ENCODE results near the gene LTB. TPM values are rescaled to one million over a fixed set of nuclear protein-coding genes. Genes with fewer than 3 reads are reported as not detected.

The LTB gene
- total and polyA plus RNA-seq, 2 of the 13 experiments (the other 11 are each of a cell fraction or from before 2014, with no cell fraction given) = 0.09 to 0.22 TPM

DNA sequence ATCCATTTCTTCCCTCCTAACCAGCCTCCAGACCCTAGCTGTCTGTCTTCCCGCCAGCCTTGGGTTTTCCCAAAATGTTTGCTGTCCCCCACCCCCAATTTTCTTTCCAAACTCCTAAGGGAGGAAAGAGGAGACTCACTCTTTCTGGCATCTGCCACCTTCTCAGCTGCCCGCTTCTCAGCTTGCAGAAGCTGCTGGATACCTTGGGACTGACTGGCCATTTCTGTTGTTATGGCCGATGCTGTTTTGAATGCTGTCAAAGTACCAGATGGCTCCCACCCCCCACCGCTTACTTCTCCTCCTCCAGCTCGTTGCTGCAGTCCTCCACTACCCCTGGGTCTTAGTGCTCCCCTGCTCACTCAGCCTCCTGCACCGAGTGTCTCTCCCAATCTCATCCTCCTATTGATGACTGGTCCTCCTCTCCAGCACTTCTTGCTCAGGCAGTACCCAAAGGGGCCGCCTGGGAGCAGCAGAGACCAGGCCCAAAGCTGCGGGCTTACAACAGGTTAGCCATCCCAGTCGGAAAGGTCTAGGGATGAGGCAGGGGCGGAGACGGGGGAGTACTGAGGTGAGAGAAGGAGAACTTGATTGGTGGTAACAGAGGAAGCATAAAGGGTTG lies 35.8 kb downstream of the LTB start, which contains the start of gene ATP6V1G2 (continued):
- TF ChIP-seq, protein P1, sequence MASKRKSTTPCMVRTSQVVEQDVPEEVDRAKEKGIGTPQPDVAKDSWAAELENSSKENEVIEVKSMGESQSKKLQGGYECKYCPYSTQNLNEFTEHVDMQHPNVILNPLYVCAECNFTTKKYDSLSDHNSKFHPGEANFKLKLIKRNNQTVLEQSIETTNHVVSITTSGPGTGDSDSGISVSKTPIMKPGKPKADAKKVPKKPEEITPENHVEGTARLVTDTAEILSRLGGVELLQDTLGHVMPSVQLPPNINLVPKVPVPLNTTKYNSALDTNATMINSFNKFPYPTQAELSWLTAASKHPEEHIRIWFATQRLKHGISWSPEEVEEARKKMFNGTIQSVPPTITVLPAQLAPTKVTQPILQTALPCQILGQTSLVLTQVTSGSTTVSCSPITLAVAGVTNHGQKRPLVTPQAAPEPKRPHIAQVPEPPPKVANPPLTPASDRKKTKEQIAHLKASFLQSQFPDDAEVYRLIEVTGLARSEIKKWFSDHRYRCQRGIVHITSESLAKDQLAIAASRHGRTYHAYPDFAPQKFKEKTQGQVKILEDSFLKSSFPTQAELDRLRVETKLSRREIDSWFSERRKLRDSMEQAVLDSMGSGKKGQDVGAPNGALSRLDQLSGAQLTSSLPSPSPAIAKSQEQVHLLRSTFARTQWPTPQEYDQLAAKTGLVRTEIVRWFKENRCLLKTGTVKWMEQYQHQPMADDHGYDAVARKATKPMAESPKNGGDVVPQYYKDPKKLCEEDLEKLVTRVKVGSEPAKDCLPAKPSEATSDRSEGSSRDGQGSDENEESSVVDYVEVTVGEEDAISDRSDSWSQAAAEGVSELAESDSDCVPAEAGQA (IDR thresholded peaks at IDR 0.05; ENCODE audit: low read depth) = no peak
- TF ChIP-seq, protein P1 (CRISPR knock-in tag; IDR thresholded peaks at IDR 0.05; ENCODE audit: borderline replicate concordance) = no peak
- TF ChIP-seq GTF2F1 (IDR thresholded peaks at IDR 0.05; ENCODE audit: low read length) (no peak), ZNF260 (CRISPR knock-in tag; IDR thresholded peaks at IDR 0.05; ENCODE audit: borderline replicate concordance, low read depth) (no peak), ZNF766 (CRISPR knock-in tag; IDR thresholded peaks at IDR 0.05; ENCODE audit: borderline replicate concordance) (no peak), ZNF251 (CRISPR knock-in tag; IDR thresholded peaks at IDR 0.05) (no peak), PHF5A (CRISPR knock-in tag; IDR thresholded peaks at IDR 0.05; ENCODE audit: low read depth, unreplicated experiment) (peak; percentile 51), SALL1 (CRISPR knock-in tag; IDR thresholded peaks at IDR 0.05) (peak; percentile 81), ZNF501 (CRISPR knock-in tag; IDR thresholded peaks at IDR 0.05) (peak; percentile 75), AHR (CRISPR knock-in tag; IDR thresholded peaks at IDR 0.05) (peak; percentile 72; the same call in 1 of the 2 replicates), SRSF1 (optimal IDR thresholded peaks at IDR 0.05; ENCODE audit: low read depth, low read length) (no peak), PHF21A (CRISPR knock-in tag; IDR thresholded peaks at IDR 0.05) (no peak), YEATS2 (CRISPR knock-in tag; IDR thresholded peaks at IDR 0.05; ENCODE audit: borderline replicate concordance) (peak; percentile 38; the same call in 1 of the 2 replicates), SIX4 (CRISPR knock-in tag; IDR thresholded peaks at IDR 0.05) (0 out of 2 replicates have a peak, but pooled peaks have one; percentile 11)
- TF ChIP-seq, protein P2, sequence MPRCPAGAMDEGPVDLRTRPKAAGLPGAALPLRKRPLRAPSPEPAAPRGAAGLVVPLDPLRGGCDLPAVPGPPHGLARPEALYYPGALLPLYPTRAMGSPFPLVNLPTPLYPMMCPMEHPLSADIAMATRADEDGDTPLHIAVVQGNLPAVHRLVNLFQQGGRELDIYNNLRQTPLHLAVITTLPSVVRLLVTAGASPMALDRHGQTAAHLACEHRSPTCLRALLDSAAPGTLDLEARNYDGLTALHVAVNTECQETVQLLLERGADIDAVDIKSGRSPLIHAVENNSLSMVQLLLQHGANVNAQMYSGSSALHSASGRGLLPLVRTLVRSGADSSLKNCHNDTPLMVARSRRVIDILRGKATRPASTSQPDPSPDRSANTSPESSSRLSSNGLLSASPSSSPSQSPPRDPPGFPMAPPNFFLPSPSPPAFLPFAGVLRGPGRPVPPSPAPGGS (CRISPR knock-in tag; IDR thresholded peaks at IDR 0.05) = no peak
- TF ChIP-seq, protein P3, sequence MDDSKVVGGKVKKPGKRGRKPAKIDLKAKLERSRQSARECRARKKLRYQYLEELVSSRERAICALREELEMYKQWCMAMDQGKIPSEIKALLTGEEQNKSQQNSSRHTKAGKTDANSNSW (CRISPR knock-in tag; IDR thresholded peaks at IDR 0.05; ENCODE audit: borderline replicate concordance) = no peak
- TF ChIP-seq, protein P4, sequence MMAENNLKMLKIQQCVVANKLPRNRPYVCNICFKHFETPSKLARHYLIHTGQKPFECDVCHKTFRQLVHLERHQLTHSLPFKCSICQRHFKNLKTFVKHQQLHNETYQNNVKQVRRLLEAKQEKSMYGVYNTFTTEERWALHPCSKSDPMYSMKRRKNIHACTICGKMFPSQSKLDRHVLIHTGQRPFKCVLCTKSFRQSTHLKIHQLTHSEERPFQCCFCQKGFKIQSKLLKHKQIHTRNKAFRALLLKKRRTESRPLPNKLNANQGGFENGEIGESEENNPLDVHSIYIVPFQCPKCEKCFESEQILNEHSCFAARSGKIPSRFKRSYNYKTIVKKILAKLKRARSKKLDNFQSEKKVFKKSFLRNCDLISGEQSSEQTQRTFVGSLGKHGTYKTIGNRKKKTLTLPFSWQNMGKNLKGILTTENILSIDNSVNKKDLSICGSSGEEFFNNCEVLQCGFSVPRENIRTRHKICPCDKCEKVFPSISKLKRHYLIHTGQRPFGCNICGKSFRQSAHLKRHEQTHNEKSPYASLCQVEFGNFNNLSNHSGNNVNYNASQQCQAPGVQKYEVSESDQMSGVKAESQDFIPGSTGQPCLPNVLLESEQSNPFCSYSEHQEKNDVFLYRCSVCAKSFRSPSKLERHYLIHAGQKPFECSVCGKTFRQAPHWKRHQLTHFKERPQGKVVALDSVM (CRISPR knock-in tag; IDR thresholded peaks at IDR 0.05) = peak; percentile 62; the same call in 1 of the 2 replicates
- TF ChIP-seq, protein P5, sequence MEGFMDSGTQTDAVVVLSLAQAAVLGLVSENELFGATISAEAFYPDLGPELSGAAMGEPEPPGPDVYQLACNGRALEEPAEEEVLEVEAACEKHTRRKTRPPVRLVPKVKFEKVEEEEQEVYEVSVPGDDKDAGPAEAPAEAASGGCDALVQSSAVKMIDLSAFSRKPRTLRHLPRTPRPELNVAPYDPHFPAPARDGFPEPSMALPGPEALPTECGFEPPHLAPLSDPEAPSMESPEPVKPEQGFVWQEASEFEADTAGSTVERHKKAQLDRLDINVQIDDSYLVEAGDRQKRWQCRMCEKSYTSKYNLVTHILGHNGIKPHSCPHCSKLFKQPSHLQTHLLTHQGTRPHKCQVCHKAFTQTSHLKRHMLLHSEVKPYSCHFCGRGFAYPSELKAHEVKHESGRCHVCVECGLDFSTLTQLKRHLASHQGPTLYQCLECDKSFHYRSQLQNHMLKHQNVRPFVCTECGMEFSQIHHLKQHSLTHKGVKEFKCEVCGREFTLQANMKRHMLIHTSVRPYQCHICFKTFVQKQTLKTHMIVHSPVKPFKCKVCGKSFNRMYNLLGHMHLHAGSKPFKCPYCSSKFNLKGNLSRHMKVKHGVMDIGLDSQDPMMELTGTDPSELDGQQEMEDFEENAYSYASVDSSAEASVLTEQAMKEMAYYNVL (CRISPR knock-in tag; IDR thresholded peaks at IDR 0.05; ENCODE audit: borderline replicate concordance) = 0 out of 2 replicates have a peak, but pooled peaks have one; percentile 39
